GM18951 (cell line): ENCODE data around the gene CFD.
"Not testable (repeated sequence)": the region's sequence is repeated elsewhere in the genome, so short reads cannot be mapped to it uniquely, and the experiment has no call there.

Experiments used
- POLR2A ChIP-seq: IDR thresholded peaks from 4 replicates; pipeline ENCODE4 v1.6.1; 2011; ENCODE audit warnings: mild to moderate bottlenecking; ENCODE audit not compliant: insufficient read length, insufficient read depth; ENCODE audit errors: extremely low read depth
- in situ Hi-C: fragments of 300-500 bp; cut with MboI; formaldehyde crosslinking; loops from one replicate; pipeline ENCODE4 v1.12.0; 2022; ENCODE audit warnings: low sequenced_read_pairs, mixed read lengths, inconsistent platforms; ENCODE audit not compliant: unreplicated experiment

CFD gene

DNA sequence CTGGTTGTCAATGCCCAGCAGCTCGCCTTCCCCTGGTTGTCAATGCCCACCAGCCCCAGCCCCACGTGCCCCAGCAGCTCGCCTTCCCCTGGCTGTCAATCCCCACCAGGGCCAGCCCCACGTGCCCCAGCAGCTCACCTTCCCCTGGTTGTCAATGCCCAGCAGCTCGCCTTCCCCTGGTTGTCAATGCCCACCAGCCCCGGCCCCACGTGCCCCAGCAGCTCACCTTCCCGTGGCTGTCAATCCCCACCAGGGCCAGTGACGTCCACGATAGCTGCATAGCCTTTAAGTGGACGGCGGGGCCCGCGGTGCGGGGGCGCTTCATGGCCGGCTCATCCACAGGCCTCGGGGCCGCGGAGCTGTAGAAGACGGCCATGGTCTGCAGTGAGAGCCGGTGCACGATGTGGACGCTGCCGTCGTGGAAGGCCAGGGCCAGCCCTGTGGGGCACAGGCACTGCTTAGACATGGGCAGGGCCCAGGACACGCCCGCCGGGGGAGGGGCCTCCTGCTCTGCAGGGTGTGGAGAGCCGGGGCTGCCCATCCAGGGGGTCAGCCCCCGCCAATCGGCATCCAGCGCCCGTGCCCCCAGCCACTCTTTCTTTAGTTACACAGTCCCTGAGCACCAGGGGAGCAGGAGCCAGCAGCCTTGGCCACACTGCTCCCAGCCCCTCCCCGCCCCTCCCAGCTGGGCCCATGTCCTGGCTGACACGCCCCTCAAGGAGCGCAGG, 20.4 kb downstream of the CFD start:
- in situ Hi-C loops: no loop called here
- TF ChIP-seq POLR2A: no peak

DNA sequence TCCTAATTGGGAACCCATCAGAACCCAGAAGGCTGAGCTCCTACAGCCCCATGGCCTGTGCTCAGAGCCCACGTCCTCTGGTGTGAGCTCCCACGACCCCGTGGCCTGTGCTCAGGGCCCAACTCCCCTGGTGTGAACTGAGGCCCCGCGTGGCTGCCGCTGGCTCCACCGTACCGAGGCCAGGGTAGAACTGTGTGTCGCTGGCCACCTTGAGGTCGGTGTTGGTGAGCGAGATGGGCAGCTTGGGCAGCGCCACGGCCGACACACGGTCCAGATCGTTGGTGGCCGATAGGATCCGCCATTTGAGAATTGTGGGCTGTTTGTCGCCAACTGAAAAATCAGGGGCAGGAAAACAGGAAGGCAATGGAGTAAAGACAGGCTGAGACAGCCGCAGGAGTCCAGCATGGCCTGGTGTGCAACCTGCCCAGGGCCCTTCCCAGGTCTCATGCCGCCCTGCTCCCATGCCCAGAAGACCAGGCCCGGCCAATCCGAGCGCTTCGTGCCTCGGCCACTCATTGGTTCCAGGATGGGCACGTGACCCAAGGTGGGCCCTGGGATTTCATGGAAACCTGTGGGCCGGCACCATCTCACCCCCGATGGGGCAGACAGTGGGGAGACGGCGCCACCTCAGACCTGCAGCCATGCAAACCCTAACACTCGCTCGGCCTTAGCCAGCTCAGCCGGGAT, 22.1 kb downstream of the CFD start:
- TF ChIP-seq POLR2A: no peak
- in situ Hi-C loops: no loop called here

DNA sequence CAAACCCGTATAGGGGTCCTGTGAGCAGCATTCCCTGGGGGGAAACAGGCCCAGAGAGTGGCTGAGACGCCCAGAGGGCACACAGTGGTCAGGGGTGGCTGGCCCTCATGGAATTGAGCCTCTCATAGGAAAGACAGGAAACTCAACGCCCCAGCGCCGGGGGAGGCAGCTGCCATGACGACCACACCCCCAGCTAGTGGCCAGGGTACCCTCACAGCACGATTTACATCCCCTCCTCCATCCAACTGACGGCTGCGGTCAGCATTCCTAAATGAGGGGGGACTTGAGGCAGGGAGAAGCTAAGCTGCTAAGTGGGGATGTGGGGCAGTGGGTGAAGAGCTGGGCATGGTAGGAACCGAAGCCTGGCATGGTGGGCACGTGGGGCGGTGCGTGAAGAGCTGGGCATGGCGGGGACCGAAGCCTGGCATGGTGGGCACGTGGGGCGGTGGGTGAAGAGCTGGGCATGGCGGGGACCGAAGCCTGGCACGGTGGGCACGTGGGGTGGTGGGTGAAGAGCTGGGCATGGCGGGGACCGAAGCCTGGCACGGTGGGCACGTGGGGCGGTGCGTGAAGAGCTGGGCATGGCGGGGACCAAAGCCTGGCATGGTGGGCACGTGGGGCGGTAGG, 23.5 kb downstream of the CFD start:
- in situ Hi-C loops: no loop called here
- TF ChIP-seq POLR2A: no peak

DNA sequence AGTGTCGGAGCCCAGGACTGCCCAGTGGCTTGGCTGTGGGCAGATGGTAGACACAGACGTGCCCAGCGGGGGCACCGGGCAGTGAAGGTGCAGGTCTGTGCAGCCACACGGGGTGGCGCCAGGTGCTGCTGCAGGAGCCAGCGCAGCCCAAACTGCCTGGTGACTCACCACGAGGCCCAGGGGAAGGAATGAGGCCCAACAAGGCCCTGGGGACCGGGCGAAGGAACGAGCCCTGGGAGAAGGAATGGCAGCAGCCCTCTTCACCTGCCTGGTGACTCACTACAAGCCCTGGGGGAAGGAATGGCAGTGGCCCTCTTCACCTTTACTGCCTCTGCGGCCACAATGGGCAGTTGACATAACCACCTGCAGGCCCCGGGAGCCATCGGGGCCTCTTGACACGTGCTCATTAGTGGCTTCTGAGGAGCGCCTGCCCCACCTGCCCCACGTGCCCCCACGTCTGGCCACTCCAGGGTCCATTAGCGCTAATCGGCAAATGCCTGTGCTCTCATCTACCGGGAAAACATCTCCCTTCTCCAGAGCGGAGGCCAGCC, 24.3 kb downstream of the CFD start:
- no peak for TF ChIP-seq POLR2A

DNA sequence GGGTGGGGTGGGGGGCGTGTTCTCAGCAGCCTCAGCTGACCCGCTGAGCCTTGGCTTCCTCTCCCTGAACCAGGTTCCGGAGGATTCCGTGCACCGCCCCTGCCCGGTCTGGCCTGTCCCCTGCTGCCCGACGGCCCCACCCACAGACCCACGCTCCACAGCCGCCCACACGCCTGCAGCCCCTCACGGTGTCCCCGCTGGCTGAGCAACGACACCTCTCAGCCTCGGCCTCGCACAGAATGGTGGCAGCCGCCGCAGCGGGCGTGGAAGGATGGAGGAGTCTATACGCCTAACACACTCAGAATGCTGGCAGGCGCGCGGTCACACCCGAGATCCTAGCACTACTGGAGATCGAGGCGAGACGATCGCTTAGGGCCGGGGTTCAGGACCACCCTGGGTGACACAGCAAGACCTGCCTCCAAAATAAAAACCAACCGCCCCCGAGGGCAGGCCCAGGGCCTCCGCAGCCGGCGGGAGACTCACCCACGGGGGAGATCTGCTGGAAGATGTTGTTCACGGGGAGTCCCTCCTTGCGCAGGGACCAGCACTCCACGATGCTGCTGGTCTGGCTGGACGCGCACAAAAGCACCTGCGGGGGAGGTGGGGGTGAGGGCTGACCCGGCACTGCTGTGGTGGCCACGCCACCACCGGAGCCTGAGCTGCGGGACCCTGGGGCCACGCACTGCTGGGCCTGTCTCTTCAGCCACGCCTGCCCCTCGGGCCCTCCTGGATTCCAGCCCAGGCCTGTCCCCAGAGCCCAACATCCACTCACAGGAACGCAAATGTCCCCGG, 25.2 kb downstream of the CFD start:
- in situ Hi-C loops: no loop called here
- TF ChIP-seq POLR2A: no peak

More for the DNA sequence above, 24.3 kb downstream of the CFD start:
- in situ Hi-C loops: no loop called here

DNA sequence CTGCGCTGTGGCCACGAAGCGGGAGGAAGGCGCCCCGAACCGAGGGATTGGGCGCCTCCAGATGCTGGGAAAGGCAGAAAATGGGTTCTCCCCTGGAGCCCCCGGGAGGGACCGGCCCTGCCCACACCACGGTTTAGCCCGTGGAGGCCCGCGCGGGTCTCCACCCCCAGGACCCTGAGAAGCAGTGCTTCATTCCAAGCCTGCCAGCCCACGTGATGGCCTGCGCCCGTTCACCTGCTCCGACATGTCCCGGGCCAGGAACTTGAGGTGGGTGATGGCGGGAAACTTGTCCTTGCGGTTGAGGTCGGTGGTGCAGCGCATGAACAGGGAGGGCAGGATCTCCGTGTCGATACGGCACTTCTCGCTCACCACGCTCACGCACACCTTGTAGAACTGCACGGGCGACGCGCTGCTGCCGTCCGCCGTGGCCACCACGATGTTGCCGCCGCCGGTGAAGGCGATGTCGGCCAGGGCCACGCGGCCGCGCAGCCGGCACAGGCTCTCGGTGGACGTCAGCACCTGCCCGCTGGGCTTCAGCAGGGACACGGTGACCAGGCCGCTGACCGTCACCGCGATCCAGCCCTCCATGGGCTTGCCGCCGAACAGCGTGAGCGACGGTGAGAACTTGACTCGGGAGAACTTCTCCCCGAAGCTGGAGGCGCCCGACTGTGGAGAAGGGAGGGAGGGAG, 26.2 kb downstream of the CFD start:
- in situ Hi-C loops: no loop called here
- no peak for TF ChIP-seq POLR2A

DNA sequence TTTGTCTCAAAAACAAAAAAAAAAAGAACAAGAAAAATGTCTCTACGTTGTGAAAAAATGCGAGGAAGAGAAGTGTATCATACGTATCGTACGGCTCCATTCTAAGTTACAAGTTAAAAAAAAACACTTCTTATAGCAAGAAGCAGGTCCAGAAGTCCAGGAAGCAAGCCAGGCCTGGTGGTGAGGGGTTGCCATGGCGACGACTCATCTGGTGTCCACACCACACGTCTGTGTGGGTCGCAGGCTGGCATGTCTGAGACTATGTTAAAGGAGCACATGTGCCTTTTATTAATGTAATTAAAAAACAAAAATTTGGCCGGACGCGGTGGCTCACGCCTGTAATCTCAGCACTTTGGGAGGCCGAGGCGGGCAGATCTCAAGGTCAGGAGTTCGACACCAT, 27.6 kb downstream of the CFD start:
- in situ Hi-C loops: no loop called here

DNA sequence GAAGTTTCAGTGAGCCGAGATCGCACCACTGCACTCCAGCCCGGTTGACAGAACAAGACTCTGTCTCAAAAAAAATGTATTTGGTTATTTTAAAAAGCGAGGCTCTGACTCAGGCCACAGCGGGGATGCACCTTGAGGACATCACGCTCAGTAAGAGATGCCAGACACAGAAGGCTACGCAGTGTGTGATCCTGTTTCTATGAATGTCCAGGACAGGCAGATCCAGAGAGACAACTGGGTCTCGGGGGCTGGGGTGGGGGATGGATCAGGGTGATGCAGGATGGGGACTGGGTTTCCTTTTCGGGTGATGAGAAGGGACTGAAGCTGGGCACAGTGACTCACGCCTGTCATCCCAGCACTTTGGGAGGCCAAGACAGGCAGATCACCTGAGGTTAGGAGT, 28.1 kb downstream of the CFD start:
- TF ChIP-seq POLR2A: no peak

More for the DNA sequence above, 27.6 kb downstream of the CFD start:
- TF ChIP-seq POLR2A: no peak

DNA sequence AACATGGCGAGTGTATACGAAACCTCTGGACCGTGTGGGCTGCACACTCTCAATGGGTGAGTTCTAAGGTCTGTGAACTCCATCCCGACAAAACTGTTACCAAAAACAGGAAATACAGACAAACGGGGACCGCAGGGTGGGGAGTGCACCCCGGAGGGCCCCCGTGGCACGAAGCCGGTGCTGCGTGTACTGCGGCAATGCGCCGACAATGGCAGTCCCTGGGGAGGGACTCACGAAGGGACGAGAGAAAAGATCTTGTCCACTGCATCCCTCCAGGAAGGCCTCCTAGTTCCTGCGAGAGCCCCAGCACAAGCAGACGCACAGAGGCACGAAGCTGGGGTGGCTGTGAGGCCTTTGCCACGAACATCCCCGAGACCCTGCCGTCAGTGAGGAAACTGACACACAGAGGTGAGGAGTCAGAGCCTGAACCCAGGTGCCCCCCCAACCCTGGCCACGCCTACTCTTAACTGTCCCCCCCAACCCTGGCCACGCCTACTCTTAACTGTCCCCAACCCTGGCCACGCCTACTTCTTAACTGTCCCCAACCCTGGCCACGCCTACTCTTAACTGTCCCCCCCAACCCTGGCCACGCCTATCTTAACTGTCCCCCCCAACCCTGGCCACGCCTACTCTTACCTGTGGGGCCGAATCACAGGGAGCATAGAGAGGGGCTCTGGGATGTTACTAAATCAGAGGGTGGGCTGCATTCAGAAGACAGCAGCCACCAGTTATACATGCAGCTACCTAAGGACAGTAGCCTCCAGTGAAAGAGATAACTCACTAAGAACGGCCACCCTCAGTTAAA, 29.3 kb downstream of the CFD start:
- in situ Hi-C loops: no loop called here
- TF ChIP-seq POLR2A: no peak

More for the DNA sequence above, 28.1 kb downstream of the CFD start:
- in situ Hi-C loops: no loop called here

DNA sequence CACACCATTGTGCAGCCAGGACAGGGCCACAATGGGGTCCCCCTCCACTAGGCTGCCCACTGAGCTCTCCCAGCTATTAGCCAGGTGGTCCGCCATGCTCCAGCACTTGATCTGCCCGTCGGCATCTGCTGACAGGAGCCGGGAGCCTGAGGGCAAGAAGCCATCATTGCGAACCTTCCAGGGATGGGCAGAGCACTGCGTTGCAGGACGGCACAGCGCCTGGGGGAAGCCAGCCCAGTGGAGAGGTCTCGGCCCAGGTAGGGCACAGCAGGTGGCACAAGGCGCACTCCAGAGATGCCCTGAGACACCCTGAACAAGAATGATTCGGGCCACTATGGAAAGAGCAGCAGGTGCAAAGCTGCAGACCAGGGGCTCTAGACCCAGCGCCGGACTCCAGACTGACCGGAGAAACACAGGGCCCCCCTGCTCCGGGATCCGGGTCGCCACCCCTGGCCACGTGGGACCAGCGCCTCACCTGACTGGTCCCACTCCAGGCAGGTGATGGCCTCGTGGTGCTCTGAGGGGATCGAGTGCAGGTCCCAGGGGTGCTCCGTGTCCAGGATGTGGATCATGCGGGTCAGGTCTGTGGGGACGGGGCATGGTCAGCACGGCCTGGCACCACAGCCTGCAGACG, 30.3 kb downstream of the CFD start:
- in situ Hi-C loops: no loop called here
- no peak for TF ChIP-seq POLR2A

DNA sequence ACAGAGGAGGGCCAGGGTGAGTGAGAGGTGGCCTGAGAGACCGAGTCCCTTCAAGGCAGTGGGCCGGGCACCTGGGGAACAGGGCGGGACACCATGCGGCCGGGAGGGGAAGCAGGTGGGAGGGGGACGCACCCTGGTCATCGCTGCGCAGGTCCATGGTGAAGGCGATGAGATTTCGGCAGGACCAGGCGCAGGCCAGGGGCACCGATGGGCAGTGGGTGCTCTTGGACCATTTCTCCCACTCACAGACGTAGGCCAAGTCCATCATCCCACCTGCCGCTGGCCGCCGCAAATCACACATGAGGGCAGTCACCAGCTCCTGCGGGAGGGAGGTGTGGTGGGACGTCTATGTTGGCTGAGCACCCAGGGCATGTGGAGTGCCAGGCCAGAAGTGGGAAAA, 31.4 kb downstream of the CFD start:
- in situ Hi-C loops: no loop called here
- no peak for TF ChIP-seq POLR2A

DNA sequence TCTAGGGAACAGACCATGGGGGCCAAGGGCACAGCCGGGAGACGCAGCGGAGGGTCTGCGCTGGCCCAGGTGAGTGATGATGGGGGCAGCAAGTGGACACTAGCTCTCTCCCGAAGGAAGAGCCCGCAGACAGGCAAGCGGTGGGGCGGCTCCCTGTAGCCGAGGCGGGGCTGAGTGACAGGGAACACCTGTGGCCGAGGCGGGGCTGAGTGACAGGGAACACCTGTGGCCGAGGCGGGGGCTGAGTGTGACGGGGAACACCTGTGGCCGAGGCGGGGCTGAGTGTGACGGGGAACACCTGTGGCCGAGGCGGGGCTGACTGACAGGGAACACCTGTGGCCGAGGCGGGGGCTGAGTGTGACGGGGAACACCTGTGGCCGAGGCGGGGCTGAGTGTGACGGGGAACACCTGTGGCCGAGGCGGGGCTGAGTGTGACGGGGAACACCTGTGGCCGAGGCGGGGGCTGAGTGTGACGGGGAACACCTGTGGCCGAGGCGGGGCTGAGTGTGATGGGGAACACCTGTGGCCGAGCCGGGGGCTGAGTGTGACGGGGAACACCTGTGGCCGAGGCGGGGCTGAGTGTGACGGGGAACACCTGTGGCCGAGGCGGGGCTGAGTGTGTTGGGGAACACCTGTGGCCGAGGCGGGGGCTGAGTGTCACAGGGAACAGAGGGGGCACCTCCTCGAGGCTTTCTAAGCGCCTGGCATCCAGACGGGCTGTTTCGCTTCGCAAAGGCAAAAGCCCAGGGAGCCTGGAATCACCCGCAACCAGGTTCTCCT, 32.1 kb downstream of the CFD start:
- in situ Hi-C loops: not testable (repeated sequence)
